ENCODE measurements around the gene ABCC5.

The ABCC5 gene

GRCh38 chr3:183946037-183946436 is 71.6 kb downstream of the ABCC5 start:
- no peak for DNase-seq (ENCODE audit: low read depth)
- no peak overlapping the region for H3K4me3 ChIP-seq (ENCODE audit: low read depth, low read length)
- TF ChIP-seq MAX (IDR thresholded peaks at IDR 0.05; ENCODE audit: low read depth, low read length) (no peak), CTCF (IDR thresholded peaks at IDR 0.05; ENCODE audit: low read depth, low read length) (no peak), POLR2A (IDR thresholded peaks at IDR 0.05; ENCODE audit: extremely low read depth, insufficient read length) (no peak), MYC (IDR thresholded peaks at IDR 0.05; ENCODE audit: low read depth, low read length) (no peak)

GRCh38 chr3:183944775-183945174 is 72.9 kb downstream of the ABCC5 start:
- no peak overlapping the region for H3K4me3 ChIP-seq (ENCODE audit: low read depth, low read length)
- no peak for DNase-seq (ENCODE audit: low read depth)
- TF ChIP-seq CTCF (IDR thresholded peaks at IDR 0.05; ENCODE audit: low read depth, low read length): no peak
- no peak for TF ChIP-seq MYC (IDR thresholded peaks at IDR 0.05; ENCODE audit: low read depth, low read length)

GRCh38 chr3:183943739-183944138 is 73.9 kb downstream of the ABCC5 start:
- no peak for DNase-seq (ENCODE audit: low read depth)
- no peak for TF ChIP-seq POLR2A (IDR thresholded peaks at IDR 0.05; ENCODE audit: extremely low read depth, insufficient read length)
- H3K4me3 ChIP-seq (ENCODE audit: low read depth, low read length): no peak overlapping the region

- no peak overlapping the region for H3K4me3 ChIP-seq (ENCODE audit: low read depth, low read length)
- TF ChIP-seq CTCF (IDR thresholded peaks at IDR 0.05; ENCODE audit: low read depth, low read length): no peak
- no peak for TF ChIP-seq MYC (IDR thresholded peaks at IDR 0.05; ENCODE audit: low read depth, low read length)
- TF ChIP-seq POLR2A (IDR thresholded peaks at IDR 0.05; ENCODE audit: extremely low read depth, insufficient read length): no peak
- no peak for TF ChIP-seq MAX (IDR thresholded peaks at IDR 0.05; ENCODE audit: low read depth, low read length)
- DNase-seq (ENCODE audit: low read depth): no peak
Measured at GRCh38 chr3:183941216-183941615, 76.5 kb downstream of the ABCC5 start.

- TF ChIP-seq MAX (IDR thresholded peaks at IDR 0.05; ENCODE audit: low read depth, low read length): no peak
- TF ChIP-seq POLR2A (IDR thresholded peaks at IDR 0.05; ENCODE audit: extremely low read depth, insufficient read length): no peak
- no peak for TF ChIP-seq MYC (IDR thresholded peaks at IDR 0.05; ENCODE audit: low read depth, low read length)
- TF ChIP-seq CTCF (IDR thresholded peaks at IDR 0.05; ENCODE audit: low read depth, low read length): no peak
- no peak overlapping the region for H3K4me3 ChIP-seq (ENCODE audit: low read depth, low read length)
- no peak for DNase-seq (ENCODE audit: low read depth)
Measured at GRCh38 chr3:183937601-183938286, 79.9 kb downstream of the ABCC5 start.

GRCh38 chr3:183933160-183933559 is 84.5 kb downstream of the ABCC5 start:
- TF ChIP-seq POLR2A (IDR thresholded peaks at IDR 0.05; ENCODE audit: extremely low read depth, insufficient read length): no peak
- no peak for TF ChIP-seq CTCF (IDR thresholded peaks at IDR 0.05; ENCODE audit: low read depth, low read length)
- no peak for TF ChIP-seq MAX (IDR thresholded peaks at IDR 0.05; ENCODE audit: low read depth, low read length)
- no peak for TF ChIP-seq MYC (IDR thresholded peaks at IDR 0.05; ENCODE audit: low read depth, low read length)
- DNase-seq (ENCODE audit: low read depth): no peak
- no peak overlapping the region for H3K4me3 ChIP-seq (ENCODE audit: low read depth, low read length)

Data from NB4 (cell line).